KOPT-K1 (cell line): Measurements from ENCODE around the gene CTNND1.
A peak's percentile ranks its signal among the peaks of the same experiment; 100 is the strongest.

ENCODE experiments used
- H3K27ac ChIP-seq: fragments of 200-600 bp; sonication (generic); 2 replicates; pipeline ENCODE4 v1.5.1; 2016; ENCODE audit warnings: antibody characterized with exemption, mild to moderate bottlenecking, low read depth, low read length; ENCODE audit not compliant: poor library complexity, severe bottlenecking
- H3K36me3 ChIP-seq: fragments of 200-600 bp; sonication (generic); 2 replicates; pipeline ENCODE4 v1.5.1; 2017; ENCODE audit warnings: antibody characterized with exemption, mild to moderate bottlenecking, low read length, moderate library complexity; ENCODE audit not compliant: insufficient read depth
- H3K9me3 ChIP-seq: fragments of 200-600 bp; sonication (generic); 2 replicates; pipeline ENCODE4 v1.5.1; 2017; ENCODE audit warnings: antibody characterized with exemption, low read length, mild to moderate bottlenecking; ENCODE audit not compliant: insufficient read depth, poor library complexity, severe bottlenecking

CTNND1 gene

GRCh38 chr11:57776031-57776521 lies 14.5 kb downstream of the CTNND1 start:
- Histone ChIP-seq H3K36me3 (no peaks in the 10 kb centered on the region), H3K27ac (no peak overlapping the region), H3K9me3 (no peaks in the 10 kb centered on the region)

DNA sequence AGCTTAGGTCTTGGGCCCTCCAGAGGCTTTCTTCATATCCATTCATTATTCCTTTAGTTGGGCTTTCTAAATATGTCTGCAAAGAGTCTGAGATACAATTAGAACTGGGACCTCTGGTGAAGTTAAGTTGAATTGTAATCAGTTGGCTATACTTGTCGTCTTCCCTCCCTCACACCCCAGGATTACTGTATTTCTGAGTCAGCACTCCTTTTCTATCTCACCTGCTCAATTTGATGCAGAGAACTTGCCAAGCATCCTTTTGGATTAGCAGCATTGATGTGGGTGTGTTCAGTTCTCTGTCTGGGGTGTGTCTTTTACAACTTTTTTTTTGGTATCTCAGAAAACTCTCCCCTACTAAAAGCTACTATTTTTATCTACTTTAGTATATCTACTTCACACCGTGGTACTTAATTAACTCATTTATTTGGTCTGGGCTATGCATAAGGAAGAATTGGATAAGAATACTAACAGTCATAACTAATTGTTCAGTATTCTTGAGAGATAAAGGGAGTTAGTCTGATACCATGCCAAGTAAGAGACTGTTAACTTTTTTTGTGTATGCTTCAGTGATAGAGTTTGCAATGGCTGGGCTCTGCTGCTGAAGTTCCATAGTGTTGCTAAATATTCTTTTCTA lies 15.1 kb downstream of the CTNND1 start:
- Histone ChIP-seq H3K27ac (no peak overlapping the region), H3K9me3 (no peaks in the 10 kb centered on the region), H3K36me3 (no peaks in the 10 kb centered on the region)

DNA sequence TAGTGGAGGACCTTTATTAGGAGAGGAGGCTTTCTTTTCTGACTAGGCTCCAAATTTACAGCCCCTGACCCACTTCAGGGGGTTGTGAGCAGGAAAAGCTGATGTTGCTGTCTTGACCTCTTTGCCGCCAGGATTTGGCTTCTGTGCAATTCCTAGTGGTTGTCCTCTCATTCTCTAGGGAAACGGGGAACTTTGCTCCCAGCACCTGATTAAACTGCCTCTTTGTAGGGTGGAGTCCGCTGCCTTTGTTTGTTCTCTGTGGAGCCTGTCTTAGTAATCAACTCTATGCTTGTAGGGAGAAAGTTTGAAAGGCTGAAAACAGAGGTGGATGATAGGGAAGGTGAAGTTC lies 16.3 kb downstream of the CTNND1 start:
- H3K9me3 ChIP-seq: no peaks in the 10 kb centered on the region
- H3K27ac ChIP-seq: no peak overlapping the region
- H3K36me3 ChIP-seq: no peaks in the 10 kb centered on the region

DNA sequence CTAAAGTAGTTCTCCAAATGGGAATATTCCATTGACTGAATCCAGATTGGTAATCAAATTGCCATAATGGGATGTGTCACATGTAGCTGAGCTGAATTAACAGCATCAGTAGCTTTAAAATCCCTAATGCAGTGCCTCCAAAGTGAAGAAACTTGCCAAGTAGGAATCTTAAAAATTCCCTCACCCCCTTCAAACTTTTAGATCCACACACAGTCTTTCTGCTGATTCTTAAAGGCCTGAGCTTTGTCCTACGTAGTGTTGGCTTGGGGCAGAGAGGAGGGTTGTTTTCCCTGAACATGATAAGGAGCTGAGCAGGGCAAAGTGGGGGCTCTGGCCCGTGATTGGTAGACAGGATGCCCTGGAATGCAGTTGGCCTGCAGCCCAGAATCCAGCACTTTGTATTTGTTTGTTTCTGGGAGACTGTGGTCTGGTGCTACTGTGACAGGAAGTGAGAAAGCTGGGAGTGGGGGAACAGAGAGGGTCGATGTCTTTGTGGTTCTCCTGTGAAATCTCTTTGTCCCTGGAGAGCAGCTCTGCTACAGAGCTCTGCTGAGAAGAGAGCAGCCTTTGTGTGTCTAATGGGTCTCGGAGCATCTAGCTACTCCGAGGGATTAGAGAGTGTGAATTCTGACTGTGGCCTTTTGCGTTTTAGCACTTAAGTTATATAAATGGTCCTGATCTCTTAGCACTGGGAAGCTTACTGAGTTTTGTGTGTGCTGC lies 16.9 kb downstream of the CTNND1 start:
- Histone ChIP-seq H3K27ac (no peak overlapping the region), H3K9me3 (no peaks in the 10 kb centered on the region)

GRCh38 chr11:57779276-57779675 lies 17.7 kb downstream of the CTNND1 start:
- no peaks in the 10 kb centered on the region for H3K9me3 ChIP-seq
- no peaks in the 10 kb centered on the region for H3K36me3 ChIP-seq
- H3K27ac ChIP-seq: no peak overlapping the region

More for the DNA sequence above, 16.9 kb downstream of the CTNND1 start:
- H3K36me3 ChIP-seq: no peaks in the 10 kb centered on the region

DNA sequence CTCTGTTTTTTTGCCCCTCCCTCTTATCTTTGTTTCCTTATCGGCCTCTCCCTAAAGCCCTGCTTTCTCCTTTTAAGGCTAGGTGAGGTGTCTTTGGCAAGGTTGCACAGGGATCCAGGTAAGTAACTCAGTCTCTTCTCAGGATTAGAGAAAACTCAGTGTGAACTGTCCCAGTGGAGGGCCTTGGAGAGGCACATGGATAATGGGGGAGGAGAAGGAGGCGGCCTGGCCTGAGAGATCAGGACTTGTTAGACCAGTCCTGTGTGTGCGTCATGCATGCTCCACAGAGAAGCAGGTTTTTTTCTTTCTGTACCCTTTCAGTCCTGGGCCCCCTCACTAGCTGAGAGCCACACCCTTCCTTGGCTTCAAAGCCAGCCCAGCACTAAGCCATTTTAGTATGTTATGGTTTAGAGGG lies 19.9 kb downstream of the CTNND1 start:
- no peaks in the 10 kb centered on the region for H3K36me3 ChIP-seq
- no peaks in the 10 kb centered on the region for H3K9me3 ChIP-seq
- no peak overlapping the region for H3K27ac ChIP-seq

DNA sequence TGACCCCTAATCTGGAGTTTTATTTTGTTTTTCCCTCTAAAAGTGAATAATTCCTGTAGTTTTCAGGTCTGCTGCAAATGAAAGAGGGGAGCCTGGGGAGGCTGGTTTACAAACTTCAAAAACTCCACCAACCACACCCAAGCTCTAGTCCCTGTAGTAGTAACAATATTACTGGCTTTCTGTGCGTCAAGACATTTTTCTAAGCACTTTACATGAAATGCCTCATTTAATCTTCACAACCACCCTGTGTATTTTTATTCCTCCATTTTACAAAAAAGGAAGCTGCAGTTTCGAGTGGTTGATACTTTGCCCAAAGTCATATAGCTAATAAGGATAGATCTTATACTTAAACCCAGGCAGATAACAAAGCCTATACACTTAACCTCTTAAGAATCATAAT lies 23.5 kb downstream of the CTNND1 start:
- H3K9me3 ChIP-seq: no peaks in the 10 kb centered on the region
- H3K36me3 ChIP-seq: no peaks in the 10 kb centered on the region
- no peak overlapping the region for H3K27ac ChIP-seq

- H3K9me3 ChIP-seq: no peaks in the 10 kb centered on the region
- no peak overlapping the region for H3K27ac ChIP-seq
These were observed 24.8 kb downstream of the CTNND1 start for GRCh38 chr11:57786436-57786835.

DNA sequence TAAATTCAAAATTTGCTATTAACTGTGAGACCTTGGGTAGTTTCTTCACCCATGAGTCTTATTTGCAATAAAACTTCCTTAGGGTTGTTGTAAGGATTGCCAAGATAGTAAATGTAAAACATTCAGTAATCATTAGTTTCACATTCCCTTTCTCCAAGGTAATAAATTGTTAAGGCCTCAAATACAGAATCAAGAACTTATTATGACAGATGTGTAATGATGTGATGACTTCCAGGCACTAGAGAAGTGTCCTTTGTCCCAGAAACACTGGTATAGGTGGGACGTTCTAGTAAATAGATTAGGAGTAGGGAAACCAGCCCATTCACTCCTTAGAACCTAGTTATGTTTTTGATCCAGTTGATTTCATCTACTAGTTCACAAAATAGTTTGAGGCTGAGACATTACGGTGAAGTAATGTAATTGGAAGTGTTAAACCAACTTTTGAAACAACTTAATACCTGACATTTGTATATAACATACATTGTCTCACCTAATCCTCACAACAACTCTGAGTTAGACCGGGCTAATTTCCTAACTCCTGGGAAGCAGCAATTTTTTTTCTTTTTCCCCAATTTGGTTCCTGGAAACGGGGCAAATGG lies 25.5 kb downstream of the CTNND1 start:
- Histone ChIP-seq H3K27ac (no peak overlapping the region), H3K9me3 (no peaks in the 10 kb centered on the region), H3K36me3 (no peaks in the 10 kb centered on the region)

More at GRCh38 chr11:57786436-57786835, 24.8 kb downstream of the CTNND1 start:
- H3K36me3 ChIP-seq: no peaks in the 10 kb centered on the region

GRCh38 chr11:57787920-57788702 lies 26.5 kb downstream of the CTNND1 start:
- no peak overlapping the region for H3K27ac ChIP-seq
- H3K9me3 ChIP-seq: no peaks in the 10 kb centered on the region
- no peaks in the 10 kb centered on the region for H3K36me3 ChIP-seq

- no peaks in the 10 kb centered on the region for H3K36me3 ChIP-seq
- no peak overlapping the region for H3K27ac ChIP-seq
- no peaks in the 10 kb centered on the region for H3K9me3 ChIP-seq
These were observed 27.1 kb downstream of the CTNND1 start for GRCh38 chr11:57788703-57789088.

DNA sequence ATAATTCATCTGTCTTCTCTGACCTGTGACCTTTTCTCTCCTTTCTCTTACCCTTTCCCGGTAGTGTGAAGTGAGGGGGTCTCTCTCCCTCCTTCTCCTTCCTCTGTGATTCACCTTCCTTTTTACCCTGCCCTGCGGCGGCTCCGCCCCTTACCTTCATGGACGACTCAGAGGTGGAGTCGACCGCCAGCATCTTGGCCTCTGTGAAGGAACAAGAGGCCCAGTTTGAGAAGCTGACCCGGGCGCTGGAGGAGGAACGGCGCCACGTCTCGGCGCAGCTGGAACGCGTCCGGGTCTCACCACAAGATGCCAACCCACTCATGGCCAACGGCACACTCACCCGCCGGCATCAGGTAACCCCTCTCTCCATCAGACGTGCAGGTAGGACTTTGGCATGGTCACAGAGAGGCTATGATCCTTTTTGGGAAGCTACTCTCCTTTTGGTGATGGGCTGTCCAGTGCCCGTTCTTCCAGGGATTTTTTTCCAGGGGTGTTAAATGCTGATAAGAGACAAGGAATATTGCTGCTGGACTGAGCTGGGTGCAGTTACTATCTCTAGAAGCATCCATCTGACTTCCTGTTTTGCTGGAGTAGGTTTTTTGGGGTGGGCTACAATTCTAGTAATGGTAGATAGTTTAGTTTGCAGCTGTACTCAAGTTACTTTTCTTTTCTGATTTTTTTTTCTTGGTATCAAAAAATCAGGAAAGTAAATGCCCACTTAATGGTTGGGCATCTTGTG lies 29.9 kb downstream of the CTNND1 start:
- Histone ChIP-seq H3K9me3 (no peaks in the 10 kb centered on the region), H3K36me3 (peaks cover 2% of the 10 kb centered on the region; the same call in 1 of the 2 replicates), H3K27ac (peak overlapping the region; percentile 17)

- Histone ChIP-seq H3K27ac (peak overlapping the region; percentile 17), H3K9me3 (no peaks in the 10 kb centered on the region), H3K36me3 (peaks cover 5% of the 10 kb centered on the region; the same call in 1 of the 2 replicates)
These were observed 30.5 kb downstream of the CTNND1 start for GRCh38 chr11:57792060-57792541.

GRCh38 chr11:57792870-57793269 lies 31.3 kb downstream of the CTNND1 start:
- Histone ChIP-seq H3K36me3 (peaks cover 5% of the 10 kb centered on the region; the same call in 1 of the 2 replicates), H3K27ac (no peak overlapping the region), H3K9me3 (no peaks in the 10 kb centered on the region)
